ENCODE results near the gene HEATR9.

GRCh38 chr17:35868737-35869136 is at the start of gene HEATR9:
- no peak for TF ChIP-seq CTCF (IDR thresholded peaks at IDR 0.05 in 2 of 3, conservative IDR thresholded peaks at IDR 0.05 in 1 of 3; ENCODE audit: borderline replicate concordance in 1 of 3, insufficient read depth in 1 of 3, low read depth in 2 of 3, low read length in 2 of 3)
- no peak for TF ChIP-seq MAX (IDR thresholded peaks at IDR 0.05)
- no peak for TF ChIP-seq POLR2AphosphoS5 (IDR thresholded peaks at IDR 0.05; ENCODE audit: low read depth, low read length)
- no peak for TF ChIP-seq FOSL1 (IDR thresholded peaks at IDR 0.05; ENCODE audit: low read depth)
- TF ChIP-seq ELF1 (IDR thresholded peaks at IDR 0.05; ENCODE audit: borderline replicate concordance, low read depth), result no peak
- TF ChIP-seq SIN3A (IDR thresholded peaks at IDR 0.05; ENCODE audit: low read depth), result no peak
- no peak for TF ChIP-seq POLR2A (IDR thresholded peaks at IDR 0.05; ENCODE audit: borderline replicate concordance, extremely low read depth, insufficient read depth, insufficient read length)
- TF ChIP-seq SP1 (IDR thresholded peaks at IDR 0.05; ENCODE audit: low read depth), result no peak
- TF ChIP-seq CBX3 (IDR thresholded peaks at IDR 0.05; ENCODE audit: low read depth), result no peak
- TF ChIP-seq REST (IDR thresholded peaks at IDR 0.05; ENCODE audit: low read depth), result no peak
